Measurements from ENCODE around the gene AGBL5.

The AGBL5 gene

GRCh38 chr2:27092696-27093429 lies 41.4 kb downstream of the AGBL5 start:
- ChIA-PET CTCF (interaction anchor here (0.6 to 1.6 kb wide), 5 partner anchors 8 to 98 kb away, joined by 3 read pairs; no protein-coding TSS in a partner anchor), POLR2A (interaction anchor here (1.3 kb wide), 1 partner anchor 126 kb away, joined by 5 read pairs; no protein-coding TSS in a partner anchor)

GRCh38 chr2:27093430-27094352 lies 42.2 kb downstream of the AGBL5 start:
- Histone ChIP-seq H3K4me1 (ENCODE audit: control insufficient read depth, insufficient read depth, low read length) (no peaks in the 10 kb centered on the region), H3K27ac (ENCODE audit: extremely low read depth, low read depth, low read length) (no peak overlapping the region), H3K4me3 (ENCODE audit: low read depth, low read length) (no peak overlapping the region), H3K9me3 (ENCODE audit: control insufficient read depth, insufficient read depth, low read depth, low read length) (no peaks in the 10 kb centered on the region), H3K36me3 (ENCODE audit: control insufficient read depth in 2 of 2, insufficient read depth in 1 of 2, low read length in 2 of 2) (peaks cover 0 to 48% of the 10 kb centered on the region in 2 experiments; a peak in 1 of 3 replicates)
- POLR2A ChIA-PET: interaction anchor here (1.3 kb wide), 1 partner anchor 125 kb away, joined by 5 read pairs; no protein-coding TSS in a partner anchor
- CTCF ChIA-PET: interaction anchor here (0.6 to 1.6 kb wide), 7 partner anchors 9 to 731 kb away, joined by 3 to 6 read pairs (median 3); no protein-coding TSS in a partner anchor
- TF ChIP-seq ZNF239 (tag by site-specific recombination; IDR thresholded peaks at IDR 0.05) (no peak), ZFP3 (tag by site-specific recombination; IDR thresholded peaks at IDR 0.05; ENCODE audit: low read depth) (no peak), ZNF837 (tag by site-specific recombination; IDR thresholded peaks at IDR 0.05) (no peak)

More at GRCh38 chr2:27092696-27093429, 41.4 kb downstream of the AGBL5 start:
- H3K27ac ChIP-seq (ENCODE audit: extremely low read depth, low read depth, low read length): no peak overlapping the region
- H3K4me1 ChIP-seq (ENCODE audit: control insufficient read depth, insufficient read depth, low read length): no peaks in the 10 kb centered on the region
- no peaks in the 10 kb centered on the region for H3K9me3 ChIP-seq (ENCODE audit: control insufficient read depth, insufficient read depth, low read depth, low read length)
- TF ChIP-seq ZNF157 (tag by site-specific recombination; IDR thresholded peaks at IDR 0.05): no peak
- no peak for TF ChIP-seq ZNF350 (tag by site-specific recombination; IDR thresholded peaks at IDR 0.05)
- no peak for TF ChIP-seq ZNF10 (tag by site-specific recombination; IDR thresholded peaks at IDR 0.05)
- no peak for TF ChIP-seq KLF17 (tag by site-specific recombination; IDR thresholded peaks at IDR 0.05)
- no peak overlapping the region for H3K4me3 ChIP-seq (ENCODE audit: low read depth, low read length)
- H3K36me3 ChIP-seq (ENCODE audit: control insufficient read depth in 2 of 2, insufficient read depth in 1 of 2, low read length in 2 of 2): peaks cover 0 to 46% of the 10 kb centered on the region in 2 experiments; a peak in 1 of 3 replicates

GRCh38 chr2:27094353-27094984 lies 43.0 kb downstream of the AGBL5 start:
- Histone ChIP-seq H3K4me3 (ENCODE audit: low read depth, low read length) (no peak overlapping the region), H3K9me3 (ENCODE audit: control insufficient read depth, insufficient read depth, low read depth, low read length) (no peaks in the 10 kb centered on the region), H3K36me3 (ENCODE audit: control insufficient read depth in 2 of 2, insufficient read depth in 1 of 2, low read length in 2 of 2) (peaks cover 0 to 44% of the 10 kb centered on the region in 2 experiments; a peak in 1 of 3 replicates), H3K27ac (ENCODE audit: extremely low read depth, low read depth, low read length) (no peak overlapping the region), H3K4me1 (ENCODE audit: control insufficient read depth, insufficient read depth, low read length) (no peaks in the 10 kb centered on the region)
- ChIA-PET CTCF (interaction anchor here (0.6 to 7.0 kb wide), 7 partner anchors 8 to 732 kb away, joined by 3 to 44 read pairs (median 3); partner anchors contain the start of gene KHK), POLR2A (no interaction called here)
- TF ChIP-seq ZNF704 (tag by site-specific recombination; IDR thresholded peaks at IDR 0.05): no peak
- no peak for TF ChIP-seq ZNF350 (tag by site-specific recombination; IDR thresholded peaks at IDR 0.05)
- no peak for TF ChIP-seq SETDB1 (IDR thresholded peaks at IDR 0.05; ENCODE audit: insufficient read length, low read length)
- TF ChIP-seq ZBTB8A (tag by site-specific recombination; IDR thresholded peaks at IDR 0.05): no peak
- no peak for TF ChIP-seq ZNF335 (tag by site-specific recombination; conservative IDR thresholded peaks at IDR 0.05)
- no peak for TF ChIP-seq ATF2 (tag by site-specific recombination; IDR thresholded peaks at IDR 0.05; ENCODE audit: low read depth)
- TF ChIP-seq ZBTB20 (tag by site-specific recombination; IDR thresholded peaks at IDR 0.05): no peak
- no peak for TF ChIP-seq BCL6B (tag by site-specific recombination; IDR thresholded peaks at IDR 0.05)
- no peak for TF ChIP-seq ZNF785 (tag by site-specific recombination; IDR thresholded peaks at IDR 0.05)
- no peak for TF ChIP-seq SP7 (tag by site-specific recombination; IDR thresholded peaks at IDR 0.05)
- TF ChIP-seq MEIS1 (CRISPR knock-in tag; IDR thresholded peaks at IDR 0.05; ENCODE audit: borderline replicate concordance): no peak
- TF ChIP-seq ZSCAN18 (tag by site-specific recombination; IDR thresholded peaks at IDR 0.05): no peak
- no peak for TF ChIP-seq KLF7 (tag by site-specific recombination; IDR thresholded peaks at IDR 0.05; ENCODE audit: borderline replicate concordance)

All from HEK293 (cell line).